ENCODE measurements around the gene MLKL.
A peak's percentile ranks its signal among the peaks of the same experiment; 100 is the strongest.
"Not testable (repeated sequence)": the region's sequence is repeated elsewhere in the genome, so short reads cannot be mapped to it uniquely, and the experiment has no call there.

Gene MLKL

DNA sequence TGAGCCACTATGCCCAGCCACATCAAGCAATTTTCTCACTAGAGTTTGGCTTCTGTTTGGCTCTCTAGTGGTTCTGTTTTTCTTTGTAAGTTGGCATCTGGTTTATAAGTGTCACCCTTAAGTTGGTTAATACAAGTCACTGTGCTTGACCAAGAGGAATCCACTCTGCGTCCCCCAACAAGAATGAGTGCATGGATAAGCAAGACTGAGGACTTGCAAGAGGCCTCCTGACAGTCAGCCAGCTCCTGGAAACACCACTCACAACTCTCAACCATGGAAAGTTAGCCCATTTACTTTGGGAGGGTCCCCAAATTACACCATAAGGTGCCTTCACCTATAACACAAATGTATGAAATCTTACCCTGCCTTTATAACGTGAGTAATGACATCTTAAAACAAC, 41.6 kb downstream of the MLKL start:
- peak overlapping the region; percentile 52 for H3K27ac Mint-ChIP-seq
- H3K36me3 Mint-ChIP-seq (ENCODE audit: low read depth): peaks cover 98% of the 10 kb centered on the region
- no peaks in the 10 kb centered on the region for H3K27me3 Mint-ChIP-seq
- no peaks in the 10 kb centered on the region for H3K9me3 Mint-ChIP-seq
- peaks cover 89% of the 10 kb centered on the region for H3K4me1 Mint-ChIP-seq (ENCODE audit: low read depth)
- H3K4me3 Mint-ChIP-seq: peak overlapping the region; percentile 52
- DNase-seq: no peak

DNA sequence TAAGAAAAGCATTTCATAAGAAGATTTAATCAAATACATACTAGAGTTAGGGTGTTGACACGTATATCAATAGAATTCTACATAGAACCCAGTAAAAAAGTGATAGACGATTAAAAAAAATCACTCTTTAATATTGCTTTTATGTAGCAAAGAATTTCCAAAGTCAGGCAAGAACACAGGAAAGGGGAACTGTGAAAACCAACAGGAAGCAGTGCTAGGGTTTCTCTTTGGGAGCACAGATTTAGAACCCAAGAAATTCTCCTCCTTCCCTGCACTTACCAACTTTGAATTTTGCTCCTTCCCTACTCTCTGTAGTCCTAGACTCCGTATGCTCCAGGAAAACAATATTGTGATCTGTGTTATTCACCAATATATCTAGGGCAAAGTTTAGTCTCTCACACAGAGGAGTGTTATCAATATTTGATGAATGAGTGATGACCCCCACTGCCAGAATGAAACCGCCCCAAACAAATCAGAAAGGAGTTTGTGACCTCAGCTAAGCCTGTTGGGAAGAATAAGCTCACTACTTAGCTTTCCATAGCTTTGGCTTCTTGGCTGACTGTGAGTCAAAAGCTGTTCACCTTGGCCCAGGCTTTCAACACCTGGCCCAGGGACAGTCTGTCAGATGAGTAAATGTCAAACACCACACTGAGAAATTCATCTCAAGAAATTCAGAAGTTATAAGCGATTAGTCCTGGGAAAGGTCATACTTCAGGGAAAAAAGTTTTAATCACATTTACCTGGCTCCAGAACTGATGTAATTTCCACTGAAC, 42.6 kb downstream of the MLKL start:
- Mint-ChIP-seq H3K36me3 (ENCODE audit: low read depth) (peaks cover 97% of the 10 kb centered on the region), H3K27ac (peak overlapping the region; percentile 52), H3K4me1 (ENCODE audit: low read depth) (peaks cover 85% of the 10 kb centered on the region), H3K9me3 (no peaks in the 10 kb centered on the region), H3K27me3 (no peaks in the 10 kb centered on the region), H3K4me3 (peak overlapping the region; percentile 43)
- no peak for DNase-seq

DNA sequence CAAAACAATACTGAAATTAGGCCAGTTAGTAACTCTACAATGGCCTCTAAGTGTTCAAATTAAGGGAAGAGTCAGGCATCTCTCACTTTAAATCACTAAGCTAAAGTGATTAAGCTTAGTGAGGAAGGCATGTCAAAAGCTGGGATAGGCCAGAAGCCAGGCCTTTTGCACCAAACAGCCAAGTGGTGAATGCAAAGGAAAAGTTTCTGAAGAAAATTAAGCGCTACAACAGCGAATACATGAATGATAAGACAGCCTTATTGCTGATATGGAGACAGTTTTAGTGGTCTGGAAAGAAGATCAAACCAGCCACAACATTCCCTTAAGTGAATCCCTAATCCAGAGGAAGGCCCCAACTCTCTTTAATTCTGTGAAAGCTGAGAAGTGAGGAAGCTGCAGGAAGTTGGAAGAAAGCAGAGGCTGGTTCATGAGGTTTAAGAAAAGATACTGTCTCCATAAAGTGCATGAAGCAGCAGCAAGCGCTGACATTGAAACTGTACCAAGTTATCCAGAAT, 46.1 kb downstream of the MLKL start:
- no peaks in the 10 kb centered on the region for H3K27me3 Mint-ChIP-seq
- no peaks in the 10 kb centered on the region for H3K9me3 Mint-ChIP-seq
- DNase-seq: no peak
- no peak overlapping the region for H3K4me3 Mint-ChIP-seq
- peak overlapping the region; percentile 47 for H3K27ac Mint-ChIP-seq
- H3K4me1 Mint-ChIP-seq (ENCODE audit: low read depth): peaks cover 62% of the 10 kb centered on the region
- peaks cover 94% of the 10 kb centered on the region for H3K36me3 Mint-ChIP-seq (ENCODE audit: low read depth)

DNA sequence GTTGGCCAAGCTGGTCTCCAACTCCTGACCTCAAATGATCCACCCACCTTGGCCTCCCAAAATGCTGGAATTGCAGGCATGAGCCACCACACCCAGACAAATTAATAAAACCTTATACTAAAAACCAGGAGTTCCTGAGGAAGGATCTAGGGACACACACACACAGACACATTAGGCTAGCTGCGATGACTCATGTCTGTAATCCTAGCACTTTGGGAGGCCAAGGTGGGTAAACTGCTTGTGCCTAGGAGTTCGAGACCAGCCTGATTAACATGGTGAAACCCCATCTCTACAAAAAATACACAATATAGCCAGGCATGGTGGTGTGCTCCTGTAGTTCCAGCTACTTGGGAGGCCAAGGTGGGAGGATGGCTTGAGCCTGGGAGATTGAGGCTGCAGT, 47.8 kb downstream of the MLKL start:
- Mint-ChIP-seq H3K27ac (peak overlapping the region; percentile 50), H3K4me1 (ENCODE audit: low read depth) (peaks cover 47% of the 10 kb centered on the region), H3K36me3 (ENCODE audit: low read depth) (peaks cover 91% of the 10 kb centered on the region)
- H3K9me3 Mint-ChIP-seq, H3K27me3 Mint-ChIP-seq, H3K4me3 Mint-ChIP-seq, DNase-seq: not testable (repeated sequence)

DNA sequence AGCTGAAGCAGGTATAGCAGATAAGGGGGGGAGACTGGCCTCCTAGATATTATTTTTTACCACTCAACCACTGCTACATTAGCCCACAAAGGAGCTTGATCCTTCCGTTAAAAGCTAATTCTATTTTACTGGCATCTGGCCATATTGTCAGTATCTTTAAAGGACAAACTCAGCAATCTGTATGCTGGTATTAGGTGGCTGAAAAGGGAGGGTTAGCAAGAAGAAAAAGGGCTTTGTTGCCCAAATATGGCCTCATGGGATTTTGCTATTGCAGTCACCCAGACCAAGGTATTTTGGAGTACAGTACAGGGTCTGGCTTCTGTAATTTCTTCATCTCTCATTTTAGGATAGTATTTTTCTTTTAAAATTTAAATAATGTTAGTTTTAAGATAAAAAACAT, 48.4 kb downstream of the MLKL start:
- H3K4me3 Mint-ChIP-seq: no peak overlapping the region
- H3K36me3 Mint-ChIP-seq (ENCODE audit: low read depth): peaks cover 91% of the 10 kb centered on the region
- peaks cover 43% of the 10 kb centered on the region for H3K4me1 Mint-ChIP-seq (ENCODE audit: low read depth)
- no peaks in the 10 kb centered on the region for H3K9me3 Mint-ChIP-seq
- no peak for DNase-seq
- no peak overlapping the region for H3K27ac Mint-ChIP-seq
- H3K27me3 Mint-ChIP-seq: no peaks in the 10 kb centered on the region

DNA sequence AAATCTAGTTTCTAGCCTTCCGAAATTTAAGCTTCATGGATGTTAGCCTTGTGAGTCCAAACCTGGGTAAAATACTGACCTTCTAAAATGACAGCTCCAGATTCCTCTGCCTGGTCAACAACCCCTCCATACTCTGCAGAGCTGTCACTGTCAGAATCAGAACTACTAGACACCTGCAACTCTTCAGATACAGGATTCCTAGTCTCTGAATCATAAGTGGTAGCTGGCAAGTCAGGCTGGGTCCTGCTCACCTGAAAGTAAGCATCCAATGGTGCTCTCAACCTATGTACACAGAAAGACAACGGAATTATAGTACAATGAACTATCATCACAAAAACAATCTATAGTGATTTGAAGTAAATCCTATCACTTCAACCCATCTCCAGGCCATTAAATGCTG, 48.8 kb downstream of the MLKL start:
- peaks cover 91% of the 10 kb centered on the region for H3K36me3 Mint-ChIP-seq (ENCODE audit: low read depth)
- H3K4me3 Mint-ChIP-seq: no peak overlapping the region
- no peaks in the 10 kb centered on the region for H3K27me3 Mint-ChIP-seq
- DNase-seq: no peak
- H3K27ac Mint-ChIP-seq: peak overlapping the region; percentile 27
- H3K4me1 Mint-ChIP-seq (ENCODE audit: low read depth): peaks cover 39% of the 10 kb centered on the region
- H3K9me3 Mint-ChIP-seq: no peaks in the 10 kb centered on the region

DNA sequence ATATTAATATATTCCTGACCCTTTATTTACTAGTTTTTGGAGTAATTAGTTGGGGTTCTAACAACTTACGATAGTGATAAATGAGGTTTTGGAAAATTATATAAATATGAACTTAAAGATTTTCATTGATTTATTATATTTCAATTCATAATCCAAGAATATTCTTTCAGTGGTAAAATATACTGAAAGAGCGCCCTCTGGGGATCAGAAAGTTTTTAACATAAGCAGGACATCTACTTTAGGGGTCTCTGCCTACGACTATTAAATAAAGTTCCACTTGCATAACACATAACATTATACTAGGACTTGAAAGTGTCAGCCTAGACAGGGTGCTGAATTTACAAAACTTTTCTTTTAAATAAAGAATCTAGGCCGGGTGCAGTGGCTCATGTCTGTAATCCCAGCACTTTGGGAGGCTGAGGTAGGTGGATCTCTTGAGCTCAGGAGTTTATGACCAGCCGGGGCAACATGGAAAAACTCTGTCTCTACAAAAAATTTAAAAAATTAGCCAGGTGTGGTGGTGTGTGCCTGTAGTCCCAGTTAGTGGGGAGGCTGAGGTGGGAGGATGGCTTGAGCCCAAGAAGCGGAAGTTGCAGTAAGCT, 49.6 kb downstream of the MLKL start:
- H3K27ac Mint-ChIP-seq: no peak overlapping the region
- peaks cover 92% of the 10 kb centered on the region for H3K36me3 Mint-ChIP-seq (ENCODE audit: low read depth)
- no peak overlapping the region for H3K4me3 Mint-ChIP-seq
- peaks cover 33% of the 10 kb centered on the region for H3K4me1 Mint-ChIP-seq (ENCODE audit: low read depth)
- no peak for DNase-seq
- no peaks in the 10 kb centered on the region for H3K27me3 Mint-ChIP-seq
- no peaks in the 10 kb centered on the region for H3K9me3 Mint-ChIP-seq

DNA sequence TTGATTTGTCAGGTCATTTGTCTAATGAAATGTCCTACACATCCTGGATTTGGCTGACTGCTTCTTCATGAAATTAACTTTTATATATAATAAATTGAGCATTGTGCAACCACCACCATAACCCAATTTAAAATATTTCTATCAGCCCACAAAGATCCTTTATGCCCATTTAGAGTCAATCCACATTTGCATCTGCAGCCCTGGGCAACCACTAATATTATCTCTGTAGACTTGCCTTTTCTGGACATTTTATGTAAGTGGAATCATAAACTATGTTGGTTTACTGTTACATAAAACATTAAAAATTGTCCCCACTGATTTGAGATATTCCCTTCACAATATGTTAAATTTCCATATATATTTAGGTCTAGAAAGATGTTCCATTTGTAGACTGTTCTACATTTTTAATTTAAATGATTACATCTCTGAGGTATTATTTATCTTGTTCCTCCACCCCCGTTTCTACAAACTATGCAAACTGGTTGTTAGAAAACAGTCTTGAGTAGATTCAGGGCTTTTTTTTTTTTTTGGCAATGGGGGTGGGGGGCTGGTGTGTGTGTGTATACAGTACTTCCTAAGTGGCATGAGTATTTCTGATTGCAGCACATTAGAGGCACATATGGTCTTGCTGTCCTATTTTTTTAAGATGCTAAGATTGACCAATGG, 50.7 kb downstream of the MLKL start:
- peaks cover 90% of the 10 kb centered on the region for H3K36me3 Mint-ChIP-seq (ENCODE audit: low read depth)

DNA sequence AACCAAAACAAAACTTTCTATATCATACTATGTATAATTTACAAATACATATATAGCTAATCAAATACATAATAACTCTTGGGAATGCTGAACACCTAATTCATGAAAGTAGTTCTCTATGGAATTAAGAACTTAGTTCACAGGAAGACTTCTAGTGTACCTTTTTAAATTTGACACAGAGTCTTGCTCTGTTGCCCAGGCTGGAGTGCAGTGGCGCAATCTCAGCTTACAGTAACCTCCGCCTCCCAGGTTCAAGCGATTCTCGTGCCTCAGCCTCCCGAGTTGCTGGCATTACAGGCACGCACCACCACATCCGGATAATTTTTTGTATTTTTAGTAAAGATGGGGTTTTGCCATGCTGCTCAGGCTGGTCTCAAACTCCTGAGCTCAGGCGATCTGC, 58.7 kb downstream of the MLKL start:
- Mint-ChIP-seq H3K27ac (peak overlapping the region; percentile 61), H3K4me3 (no peak overlapping the region), H3K4me1 (ENCODE audit: low read depth) (peaks cover 1% of the 10 kb centered on the region), H3K9me3 (no peaks in the 10 kb centered on the region), H3K27me3 (no peaks in the 10 kb centered on the region), H3K36me3 (ENCODE audit: low read depth) (peaks cover 96% of the 10 kb centered on the region)
- no peak for DNase-seq

More for the DNA sequence above, 50.7 kb downstream of the MLKL start:
- no peaks in the 10 kb centered on the region for H3K9me3 Mint-ChIP-seq
- no peak overlapping the region for H3K27ac Mint-ChIP-seq
- DNase-seq: no peak
- no peaks in the 10 kb centered on the region for H3K27me3 Mint-ChIP-seq
- H3K4me3 Mint-ChIP-seq: no peak overlapping the region
- peaks cover 25% of the 10 kb centered on the region for H3K4me1 Mint-ChIP-seq (ENCODE audit: low read depth)

DNA sequence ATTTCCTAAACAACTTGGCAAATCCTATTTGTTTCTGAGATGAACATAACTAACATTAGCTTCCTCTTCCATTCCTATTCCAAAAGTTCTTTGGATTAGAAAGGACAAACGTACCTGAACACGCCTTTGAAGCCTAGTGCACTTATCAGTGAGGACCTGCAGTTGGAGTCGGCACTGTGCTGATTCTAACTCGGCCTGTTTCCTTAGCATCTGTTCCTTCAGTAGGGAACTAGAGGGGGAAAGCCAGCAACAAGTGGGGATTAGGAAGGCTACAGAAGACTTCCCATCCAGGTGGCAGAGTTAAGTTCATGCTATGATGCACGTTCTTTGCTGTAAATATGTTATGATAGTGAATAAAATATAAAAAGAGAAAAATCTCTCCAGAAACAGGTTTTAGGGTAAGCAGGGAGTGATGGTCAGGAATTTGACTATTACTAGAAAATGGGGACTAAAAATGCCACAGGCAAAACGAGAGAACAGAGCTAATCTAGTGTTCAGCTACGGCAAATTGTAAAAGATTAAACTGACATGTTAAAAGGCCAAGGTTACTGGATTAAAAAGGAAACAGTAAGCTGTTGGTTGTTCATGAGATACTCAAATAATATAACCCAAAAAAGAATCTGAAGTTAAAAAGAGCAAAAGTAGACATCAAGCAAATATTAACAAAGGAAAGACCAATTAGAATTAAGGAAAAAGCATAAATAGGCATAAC, 62.8 kb downstream of the MLKL start:
- Mint-ChIP-seq H3K4me1 (ENCODE audit: low read depth) (peaks cover 1% of the 10 kb centered on the region), H3K27ac (no peak overlapping the region), H3K4me3 (no peak overlapping the region), H3K27me3 (no peaks in the 10 kb centered on the region), H3K9me3 (no peaks in the 10 kb centered on the region), H3K36me3 (ENCODE audit: low read depth) (peaks cover 92% of the 10 kb centered on the region)
- DNase-seq: no peak

DNA sequence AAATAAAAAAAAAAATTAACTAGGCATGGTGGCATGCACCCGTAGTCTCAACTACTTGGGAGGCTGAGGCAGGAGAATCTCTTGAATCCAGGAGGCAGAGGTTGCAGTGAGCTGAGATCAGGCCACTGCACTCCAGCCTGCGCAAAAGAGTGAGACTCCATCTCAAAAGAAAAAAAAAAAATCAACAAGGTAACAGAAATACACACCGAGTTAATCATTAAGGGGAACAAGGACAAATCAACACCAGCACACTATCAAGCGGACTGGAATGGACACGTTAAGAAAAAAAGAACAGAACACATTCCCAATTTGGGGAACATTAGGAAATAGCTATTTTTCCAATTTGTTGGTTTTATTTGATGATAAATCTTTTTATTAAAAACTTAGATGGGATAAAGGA, 65.4 kb downstream of the MLKL start:
- Mint-ChIP-seq H3K9me3 (no peaks in the 10 kb centered on the region), H3K36me3 (ENCODE audit: low read depth) (peaks cover 91% of the 10 kb centered on the region), H3K27ac (no peak overlapping the region), H3K4me3 (no peak overlapping the region), H3K4me1 (ENCODE audit: low read depth) (peaks cover 1% of the 10 kb centered on the region), H3K27me3 (no peaks in the 10 kb centered on the region)
- DNase-seq: no peak

DNA sequence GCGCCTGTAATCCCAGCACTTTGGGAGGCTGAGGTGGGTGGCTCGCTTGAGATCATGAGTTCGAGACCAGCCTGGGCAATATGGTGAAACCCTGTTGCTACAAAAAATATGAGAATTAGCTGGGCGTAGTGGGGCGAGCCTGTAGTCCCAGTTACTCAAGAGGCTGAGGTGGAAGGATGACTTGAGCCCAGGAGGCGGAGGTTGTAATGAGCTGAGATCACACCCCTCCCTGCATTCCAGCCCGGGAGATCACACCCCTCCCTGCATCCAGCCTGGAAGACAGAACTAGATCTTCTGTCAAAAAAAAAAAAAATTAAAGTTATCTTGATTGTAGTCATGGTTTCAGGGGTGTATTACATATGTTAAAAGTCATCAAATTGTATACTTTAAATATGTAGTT, 67.0 kb downstream of the MLKL start:
- Mint-ChIP-seq H3K4me3 (no peak overlapping the region), H3K27me3 (no peaks in the 10 kb centered on the region), H3K4me1 (ENCODE audit: low read depth) (peaks cover 7% of the 10 kb centered on the region), H3K36me3 (ENCODE audit: low read depth) (peaks cover 91% of the 10 kb centered on the region), H3K27ac (peak overlapping the region; percentile 33), H3K9me3 (no peaks in the 10 kb centered on the region)
- no peak for DNase-seq

DNA sequence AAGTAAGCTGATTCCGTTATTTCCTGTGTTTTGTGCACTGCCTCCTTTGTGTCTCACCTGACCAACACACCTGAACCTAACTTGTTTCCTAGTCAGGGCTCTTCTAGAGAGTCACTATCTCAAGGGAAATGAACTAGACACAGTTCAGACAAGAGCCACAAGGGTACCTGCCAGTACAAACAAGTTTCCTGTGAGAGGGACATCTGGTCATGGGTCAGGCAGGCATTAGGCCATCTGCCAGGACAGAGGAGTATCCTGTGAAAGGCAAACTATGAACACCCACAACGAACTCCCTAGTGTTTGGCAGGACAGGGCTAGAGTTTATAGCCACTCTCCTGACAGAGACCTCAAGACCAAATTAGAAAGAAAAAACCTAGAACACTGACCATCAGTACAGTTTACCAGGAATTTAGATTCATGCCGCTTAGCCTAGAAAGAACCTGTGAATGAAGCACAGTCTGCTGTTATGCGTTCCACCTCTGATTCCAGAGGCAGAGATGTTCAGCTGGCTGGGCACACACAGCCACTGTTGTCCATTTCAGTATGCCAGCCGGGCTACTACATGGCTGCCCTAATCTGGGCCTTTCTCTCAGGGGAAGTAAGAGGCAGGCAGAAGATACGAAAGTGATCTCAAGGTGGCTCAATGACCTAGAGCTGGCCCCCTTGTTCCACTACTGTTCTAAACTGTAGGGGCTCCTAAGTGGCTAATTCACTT, 73.0 kb downstream of the MLKL start:
- H3K27me3 Mint-ChIP-seq: no peaks in the 10 kb centered on the region
- peak overlapping the region; percentile 93 for H3K27ac Mint-ChIP-seq
- no peak for DNase-seq
- H3K4me3 Mint-ChIP-seq: no peak overlapping the region
- peaks cover 100% of the 10 kb centered on the region for H3K36me3 Mint-ChIP-seq (ENCODE audit: low read depth)
- peaks cover 47% of the 10 kb centered on the region for H3K4me1 Mint-ChIP-seq (ENCODE audit: low read depth)
- no peaks in the 10 kb centered on the region for H3K9me3 Mint-ChIP-seq
